ENCODE results near the gene SSH2. TPM values are rescaled to one million over a fixed set of nuclear protein-coding genes. Genes with fewer than 3 reads are reported as not detected.

SSH2 gene
- total RNA-seq, 2 experiments from 2014 or later = 39.4 to 73.9 TPM

DNA sequence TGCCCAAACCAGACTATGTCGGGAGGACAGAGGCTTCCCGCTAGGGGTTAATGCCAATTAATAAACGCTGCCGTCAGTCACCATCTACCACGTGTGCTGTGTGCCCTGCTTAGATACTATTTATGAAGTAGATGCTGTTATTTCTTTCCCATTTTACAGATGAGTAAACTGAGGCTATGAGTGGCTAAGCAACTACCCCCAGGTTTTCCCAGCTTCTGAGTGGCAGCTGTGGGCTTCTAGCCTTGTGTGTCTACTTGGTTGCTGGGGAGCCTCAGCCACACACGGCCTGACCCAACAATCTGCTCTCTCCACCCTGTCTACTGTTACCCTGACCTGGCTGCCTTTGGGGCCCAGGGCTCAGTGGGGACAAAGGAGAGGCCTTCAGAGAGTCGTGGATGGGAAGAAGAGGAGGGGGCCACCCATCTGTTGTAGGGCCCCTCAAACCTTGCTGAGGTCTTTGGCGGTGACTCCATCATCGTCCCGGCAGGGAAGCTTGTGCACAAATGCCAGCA is 347.7 kb downstream of the SSH2 start:
- no peak for DNase-seq (ENCODE audit: low spot score)

DNA sequence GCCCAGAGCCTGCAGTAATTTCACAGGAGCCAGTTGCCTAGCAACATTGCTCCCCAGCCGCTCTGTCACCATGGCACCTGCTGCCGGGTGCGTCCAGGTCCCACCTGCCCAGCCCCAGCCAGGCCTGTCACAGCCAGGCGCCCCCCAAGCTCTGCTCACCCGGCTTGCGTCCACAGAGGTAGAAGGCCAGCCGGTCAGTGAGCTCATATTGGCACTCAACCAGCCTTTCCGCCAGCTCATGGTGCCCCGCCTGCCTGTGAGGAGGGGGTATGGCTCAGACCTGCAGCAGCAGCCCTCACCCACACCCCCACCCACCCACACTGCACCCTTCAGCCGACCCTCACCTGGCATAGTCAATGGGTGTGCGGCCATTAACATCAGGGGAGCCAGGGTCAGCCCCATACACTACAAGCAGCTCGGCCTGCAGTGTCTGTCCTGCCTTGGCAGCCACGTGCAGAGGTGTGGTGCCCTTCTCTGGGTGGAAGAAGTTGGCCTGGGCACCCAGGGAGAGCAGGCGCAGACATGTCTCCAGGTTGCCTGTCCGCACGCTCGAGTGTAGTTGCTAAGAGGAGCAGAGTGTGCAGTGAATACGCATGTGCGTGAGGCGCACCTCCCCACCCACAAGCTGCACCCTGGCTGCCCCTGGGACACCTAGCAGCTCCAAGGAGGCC is 348.3 kb downstream of the SSH2 start:
- ChIA-PET POLR2A (no interaction called here), CTCF (ENCODE audit: unreplicated experiment) (interaction anchor here (1.6 kb wide), 1 partner anchor 10 kb away, joined by 4 read pairs; no protein-coding TSS in a partner anchor)
- Histone ChIP-seq H3K4me2 (ENCODE audit: low read length) (no peak overlapping the region), H3K4me3 (ENCODE audit: low read depth, low read length, poor library complexity, severe bottlenecking) (no peak overlapping the region), H4K20me1 (ENCODE audit: insufficient read depth, low read length) (no peaks in the 10 kb centered on the region), H3K79me2 (ENCODE audit: insufficient read depth, low read depth, low read length) (peaks cover 24% of the 10 kb centered on the region; the same call in 1 of the 2 replicates), H3K4me1 (ENCODE audit: insufficient read depth, low read length, poor library complexity, severe bottlenecking) (peaks cover 38% of the 10 kb centered on the region), H3K9me2 (ENCODE audit: insufficient read depth, low read length) (no peaks in the 10 kb centered on the region), H3K9me3 (ENCODE audit: low read length) (no peaks in the 10 kb centered on the region), H3K36me3 (ENCODE audit: insufficient read depth, low read length) (peaks cover 53% of the 10 kb centered on the region), H3K27ac (ENCODE audit: low read depth, low read length, poor library complexity, severe bottlenecking) (no peak overlapping the region), H2AFZ (ENCODE audit: low read length) (no peak overlapping the region)
- DNase-seq (ENCODE audit: low spot score) = no peak
- BruUV-seq (replicated peaks) = no TSS peak
- intact Hi-C loops (cut with micrococcal nuclease; ENCODE audit: unreplicated experiment) = loop anchor here (5.0 kb wide), 1 partner anchor 36 kb away; no protein-coding TSS in a partner anchor
- TF ChIP-seq, protein P1, sequence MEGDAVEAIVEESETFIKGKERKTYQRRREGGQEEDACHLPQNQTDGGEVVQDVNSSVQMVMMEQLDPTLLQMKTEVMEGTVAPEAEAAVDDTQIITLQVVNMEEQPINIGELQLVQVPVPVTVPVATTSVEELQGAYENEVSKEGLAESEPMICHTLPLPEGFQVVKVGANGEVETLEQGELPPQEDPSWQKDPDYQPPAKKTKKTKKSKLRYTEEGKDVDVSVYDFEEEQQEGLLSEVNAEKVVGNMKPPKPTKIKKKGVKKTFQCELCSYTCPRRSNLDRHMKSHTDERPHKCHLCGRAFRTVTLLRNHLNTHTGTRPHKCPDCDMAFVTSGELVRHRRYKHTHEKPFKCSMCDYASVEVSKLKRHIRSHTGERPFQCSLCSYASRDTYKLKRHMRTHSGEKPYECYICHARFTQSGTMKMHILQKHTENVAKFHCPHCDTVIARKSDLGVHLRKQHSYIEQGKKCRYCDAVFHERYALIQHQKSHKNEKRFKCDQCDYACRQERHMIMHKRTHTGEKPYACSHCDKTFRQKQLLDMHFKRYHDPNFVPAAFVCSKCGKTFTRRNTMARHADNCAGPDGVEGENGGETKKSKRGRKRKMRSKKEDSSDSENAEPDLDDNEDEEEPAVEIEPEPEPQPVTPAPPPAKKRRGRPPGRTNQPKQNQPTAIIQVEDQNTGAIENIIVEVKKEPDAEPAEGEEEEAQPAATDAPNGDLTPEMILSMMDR (conservative IDR thresholded peaks at IDR 0.05; ENCODE audit: low read length) = no peak
- no peak for TF ChIP-seq EZH2phosphoT487 (IDR thresholded peaks at IDR 0.05; ENCODE audit: borderline replicate concordance, low read depth, low read length)

More for the DNA sequence above, 347.7 kb downstream of the SSH2 start:
- TF ChIP-seq EZH2phosphoT487 (IDR thresholded peaks at IDR 0.05; ENCODE audit: borderline replicate concordance, low read depth, low read length) = no peak
- TF ChIP-seq, protein P1 (conservative IDR thresholded peaks at IDR 0.05; ENCODE audit: low read length) = no peak
- H3K9me2 ChIP-seq (ENCODE audit: insufficient read depth, low read length) = no peaks in the 10 kb centered on the region
- H3K9me3 ChIP-seq (ENCODE audit: low read length) = no peaks in the 10 kb centered on the region
- peaks cover 47% of the 10 kb centered on the region for H3K36me3 ChIP-seq (ENCODE audit: insufficient read depth, low read length)
- H2AFZ ChIP-seq (ENCODE audit: low read length) = no peak overlapping the region
- H3K79me2 ChIP-seq (ENCODE audit: insufficient read depth, low read depth, low read length) = peaks cover 30% of the 10 kb centered on the region
- peaks cover 44% of the 10 kb centered on the region for H3K4me1 ChIP-seq (ENCODE audit: insufficient read depth, low read length, poor library complexity, severe bottlenecking)
- no peaks in the 10 kb centered on the region for H4K20me1 ChIP-seq (ENCODE audit: insufficient read depth, low read length)
- BruUV-seq (replicated peaks) = no TSS peak
- no peak overlapping the region for H3K4me2 ChIP-seq (ENCODE audit: low read length)
- ChIA-PET POLR2A (no interaction called here), CTCF (ENCODE audit: unreplicated experiment) (no interaction called here)
- no peak overlapping the region for H3K4me3 ChIP-seq (ENCODE audit: low read depth, low read length, poor library complexity, severe bottlenecking)
- intact Hi-C loops (cut with micrococcal nuclease; ENCODE audit: unreplicated experiment) = loop anchor here (5.0 kb wide), 1 partner anchor 35 kb away; no protein-coding TSS in a partner anchor
- H3K27ac ChIP-seq (ENCODE audit: low read depth, low read length, poor library complexity, severe bottlenecking) = no peak overlapping the region

All from OCI-LY7 (cell line).